Left ventricle myocardium superior (tissue), 1 donor: ENCODE measurements around the gene MAP3K3. TPM values are rescaled to one million over a fixed set of nuclear protein-coding genes. Genes with fewer than 3 reads are reported as not detected.
A peak's percentile ranks its signal among the peaks of the same experiment; 100 is the strongest.

Source experiments
- ATAC-seq: fragments of 200-7000 bp; cut with Tn5 transposase; one replicate; pipeline ENCODE4 v1.9.1; 2020; ENCODE audit warnings: mild to moderate bottlenecking, moderate library complexity
- DNase-seq: peaks from one replicate; pipeline ENCODE4 v3.0.0-alpha.2; 2020
- intact Hi-C: fragments of 100-400 bp; cut with micrococcal nuclease; formaldehyde crosslinking; loops from one replicate; pipeline ENCODE4 v1.11.0; 2022
- total RNA-seq: library from RNA; stranded (reverse); fragmentation: NEBNext Ultra II Directional; extraction: Animal tissue kit (Norgen Biotek cat#: 25700); gene quantifications from one replicate; pipeline ENCODE4 v1.2.1, GENCODE V29; 2021
- donor health status: DM: no; HTN: yes; CAD: no; lungs with severe emphysema.

MAP3K3 gene
- total RNA-seq, 1 donor from 2014 or later = 36.9 TPM

DNA sequence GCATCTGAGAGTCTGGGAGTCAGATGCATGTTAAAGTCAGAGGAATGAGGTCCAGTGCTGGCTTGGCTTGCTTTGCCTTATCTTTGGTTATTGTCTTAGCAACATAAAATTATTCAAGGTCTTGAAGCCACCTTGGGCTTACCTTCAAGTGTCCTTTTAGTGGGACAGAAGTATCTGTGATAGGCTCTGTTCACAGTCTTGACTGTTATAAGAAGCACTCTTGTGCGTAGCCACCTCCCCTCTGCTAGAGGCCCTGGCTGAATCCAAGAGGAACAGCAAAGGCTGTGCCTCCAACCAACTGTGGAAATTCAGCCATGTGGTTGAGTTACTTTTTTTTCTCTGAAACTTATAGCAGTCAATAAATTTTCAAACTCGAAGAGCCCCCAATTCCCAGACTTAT lies 8.6 kb upstream of the MAP3K3 start:
- intact Hi-C loops = loop anchor here (5.0 kb wide), 1 partner anchor 186 kb away; no protein-coding TSS in a partner anchor
- no peak for ATAC-seq
- no peak for DNase-seq

DNA sequence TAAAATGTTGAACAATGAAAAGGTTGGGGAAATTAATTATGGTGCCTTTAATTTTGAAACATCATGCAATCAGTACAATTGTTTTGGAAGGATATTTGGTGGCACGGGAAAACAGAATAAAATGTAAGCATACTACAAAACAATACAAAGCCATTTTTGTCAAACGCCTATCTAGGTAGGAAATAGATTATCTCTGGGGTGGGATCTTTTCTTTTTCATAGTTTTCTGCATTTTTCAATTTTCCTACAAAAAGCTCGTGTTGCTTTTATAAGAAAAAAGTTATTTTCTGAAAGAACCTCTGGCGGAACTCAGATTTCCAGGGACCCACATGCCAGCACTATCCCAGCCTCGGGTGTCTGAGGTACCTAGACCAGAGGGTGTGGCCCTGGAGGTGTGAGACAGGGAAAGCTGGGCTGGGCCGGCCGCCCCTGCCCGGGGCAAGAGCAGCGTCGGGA lies 961 bp upstream of the MAP3K3 start:
- DNase-seq (no peak), ATAC-seq (no peak)
- intact Hi-C loops = no loop called here

GRCh38 chr17:63622574-63623390 lies 565 bp downstream of the MAP3K3 start:
- peak; percentile 11 for ATAC-seq
- DNase-seq = peak; percentile 86
- intact Hi-C loops = no loop called here

DNA sequence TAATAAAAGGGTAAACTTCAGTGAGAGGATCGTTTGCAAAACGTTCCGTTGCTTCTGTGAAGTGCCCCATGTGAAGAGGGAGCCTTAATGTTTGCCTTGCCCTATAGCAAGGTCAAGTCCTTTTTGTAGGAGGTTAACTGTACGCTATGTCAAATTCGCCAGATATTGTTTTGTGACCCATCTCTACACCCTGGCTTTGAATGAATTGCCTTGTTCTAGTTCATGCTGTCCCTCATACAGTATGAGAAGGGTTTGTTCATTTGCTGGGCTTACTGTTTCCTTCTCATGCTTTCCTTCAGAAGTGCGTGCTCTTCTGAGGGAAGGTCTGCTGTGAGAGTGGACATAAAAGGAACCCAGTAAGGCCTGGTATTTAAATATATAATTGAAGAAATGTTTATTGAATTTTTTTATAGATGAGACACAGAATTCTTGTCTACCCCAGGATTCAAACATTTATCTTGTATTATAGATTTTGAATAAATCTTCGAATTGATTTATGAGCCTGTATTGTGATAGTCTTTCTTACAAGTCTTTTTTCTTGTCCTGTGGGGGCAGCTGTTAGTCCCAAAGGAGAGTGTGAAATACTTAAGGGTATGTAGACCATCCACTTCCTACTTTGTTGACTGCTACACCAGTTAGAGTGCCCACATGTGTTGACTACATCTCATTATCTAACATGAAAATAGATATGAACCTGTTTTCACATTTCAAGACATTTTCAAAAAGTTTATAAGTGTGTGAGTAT lies 1.7 kb downstream of the MAP3K3 start:
- no peak for ATAC-seq
- DNase-seq = no peak
- intact Hi-C loops = no loop called here

DNA sequence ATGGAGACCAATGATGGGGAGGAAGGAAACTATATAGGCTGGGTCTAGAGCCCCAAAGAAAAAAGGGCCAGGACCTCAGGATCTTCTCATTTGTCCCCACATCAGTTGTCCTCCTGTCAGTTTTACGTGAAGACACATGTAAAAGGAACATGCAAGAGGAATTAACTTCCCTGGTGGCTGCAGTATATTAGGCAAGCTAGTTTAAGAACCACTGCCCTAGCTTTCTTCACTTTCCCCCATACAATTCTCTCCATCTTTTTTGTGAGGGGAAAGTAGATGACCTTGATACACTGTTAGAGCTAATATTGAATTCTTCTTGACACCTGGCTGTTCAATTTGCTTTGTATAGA lies 2.3 kb downstream of the MAP3K3 start:
- ATAC-seq (no peak), DNase-seq (no peak)
- intact Hi-C loops = no loop called here

GRCh38 chr17:63626551-63627180 lies 4.4 kb downstream of the MAP3K3 start:
- DNase-seq = no peak
- no peak for ATAC-seq
- intact Hi-C loops = no loop called here

GRCh38 chr17:63629627-63630026 lies 7.4 kb downstream of the MAP3K3 start:
- no peak for DNase-seq
- intact Hi-C loops = loop anchor here (2.0 kb wide), 1 partner anchor 43 kb away; no protein-coding TSS in a partner anchor
- peak; percentile 68 for ATAC-seq

- intact Hi-C loops = loop anchor here (2.0 kb wide), 1 partner anchor 42 kb away; no protein-coding TSS in a partner anchor
- DNase-seq (no peak), ATAC-seq (no peak)
Observed at GRCh38 chr17:63631062-63631461, 8.8 kb downstream of the MAP3K3 start.

GRCh38 chr17:63631626-63632025 lies 9.4 kb downstream of the MAP3K3 start:
- intact Hi-C loops = loop anchor here (2.0 kb wide), 1 partner anchor 41 kb away; no protein-coding TSS in a partner anchor
- DNase-seq (no peak), ATAC-seq (no peak)

GRCh38 chr17:63633742-63634141 lies 11.5 kb downstream of the MAP3K3 start:
- intact Hi-C loops = no loop called here
- ATAC-seq = no peak
- DNase-seq = no peak

- DNase-seq (no peak), ATAC-seq (peak; percentile 35)
- intact Hi-C loops = no loop called here
Observed at GRCh38 chr17:63634163-63634562, 11.9 kb downstream of the MAP3K3 start.

GRCh38 chr17:63634816-63635215 lies 12.6 kb downstream of the MAP3K3 start:
- DNase-seq = no peak
- intact Hi-C loops = no loop called here
- no peak for ATAC-seq

DNA sequence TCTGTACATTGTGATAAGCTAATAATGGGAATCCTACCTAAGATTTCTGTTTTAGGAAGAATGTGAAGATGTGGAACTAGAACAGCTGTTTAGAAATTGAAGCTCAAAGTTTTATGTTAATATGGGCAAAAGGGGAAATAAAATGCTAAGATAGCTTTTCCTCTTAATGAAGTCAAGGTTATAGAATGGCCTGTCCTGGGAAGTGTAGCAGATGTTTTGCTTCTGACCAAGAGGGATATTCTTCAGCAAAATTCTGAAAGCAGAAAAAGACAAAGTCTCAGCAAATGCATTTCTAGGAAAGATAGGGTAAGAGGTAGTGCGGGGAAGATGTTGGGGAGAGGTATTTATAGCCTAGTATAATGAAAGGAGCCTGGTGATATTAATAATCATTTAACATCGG lies 13.1 kb downstream of the MAP3K3 start:
- ATAC-seq = peak; percentile 8
- intact Hi-C loops = no loop called here
- no peak for DNase-seq

DNA sequence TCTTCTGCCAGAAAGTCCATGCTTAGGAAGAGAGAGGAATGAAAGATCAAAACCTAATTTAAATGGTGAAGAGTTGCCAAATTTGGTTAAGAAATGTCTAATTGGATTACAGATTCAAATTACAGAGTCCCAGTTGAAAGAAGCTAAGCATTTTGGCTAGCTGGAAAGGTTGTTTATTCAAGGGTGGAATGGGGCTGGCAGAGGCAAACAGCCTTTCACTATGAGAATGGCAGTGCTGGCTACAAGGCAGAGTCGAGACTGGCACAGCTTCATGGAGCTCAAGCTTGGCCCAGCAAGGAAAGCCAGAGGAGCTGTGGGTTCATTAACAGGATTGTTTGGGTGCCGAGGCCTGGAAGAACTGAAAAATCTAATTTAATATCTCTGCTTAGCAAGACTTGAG lies 13.6 kb downstream of the MAP3K3 start:
- peak; percentile 60 for ATAC-seq
- intact Hi-C loops = no loop called here
- DNase-seq = no peak

- intact Hi-C loops = no loop called here
- no peak for DNase-seq
- ATAC-seq = no peak
Observed at GRCh38 chr17:63639125-63639524, 16.9 kb downstream of the MAP3K3 start.

DNA sequence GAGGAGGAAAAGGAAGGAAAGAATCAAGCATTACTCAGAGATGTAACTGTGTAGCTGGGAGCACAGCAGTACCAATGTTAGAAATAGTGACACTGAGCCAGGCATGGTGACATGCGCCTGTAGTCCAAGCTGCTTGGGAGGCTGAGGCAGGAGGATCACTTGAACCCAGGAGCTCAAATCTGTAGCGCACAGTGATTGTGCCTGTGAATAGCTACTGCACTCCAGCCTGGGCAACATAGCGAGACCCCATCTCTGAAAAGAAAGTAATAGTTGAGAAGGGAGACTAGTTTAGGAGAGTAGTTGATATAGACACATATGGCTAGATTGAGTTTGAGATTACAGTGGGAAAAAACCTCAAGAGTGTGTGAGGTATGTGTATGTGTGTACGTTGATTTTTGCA lies 17.8 kb downstream of the MAP3K3 start:
- no peak for DNase-seq
- no peak for ATAC-seq
- intact Hi-C loops = no loop called here

GRCh38 chr17:63641692-63642448 lies 19.7 kb downstream of the MAP3K3 start:
- peak; percentile 67 for ATAC-seq
- intact Hi-C loops = no loop called here
- DNase-seq = no peak

DNA sequence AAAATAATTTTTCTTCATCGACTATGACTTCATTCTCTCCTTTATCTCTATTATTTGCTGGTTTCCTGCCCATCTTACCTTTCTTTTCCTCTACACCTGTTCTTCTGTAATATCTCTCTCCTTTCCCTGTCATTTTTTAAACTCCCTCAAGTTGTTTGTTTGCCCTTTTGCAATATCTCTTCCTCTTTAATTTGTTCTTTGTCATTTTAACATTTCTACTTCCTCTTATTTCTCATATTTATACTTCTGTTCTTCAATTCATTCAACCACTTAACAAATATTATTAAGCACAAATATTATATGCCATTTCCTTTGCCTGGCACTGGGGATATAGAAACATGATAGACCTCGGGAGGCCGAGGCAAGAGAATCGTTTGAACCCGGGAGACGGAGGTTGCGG lies 22.6 kb downstream of the MAP3K3 start:
- ATAC-seq (no peak), DNase-seq (no peak)
- intact Hi-C loops = no loop called here

DNA sequence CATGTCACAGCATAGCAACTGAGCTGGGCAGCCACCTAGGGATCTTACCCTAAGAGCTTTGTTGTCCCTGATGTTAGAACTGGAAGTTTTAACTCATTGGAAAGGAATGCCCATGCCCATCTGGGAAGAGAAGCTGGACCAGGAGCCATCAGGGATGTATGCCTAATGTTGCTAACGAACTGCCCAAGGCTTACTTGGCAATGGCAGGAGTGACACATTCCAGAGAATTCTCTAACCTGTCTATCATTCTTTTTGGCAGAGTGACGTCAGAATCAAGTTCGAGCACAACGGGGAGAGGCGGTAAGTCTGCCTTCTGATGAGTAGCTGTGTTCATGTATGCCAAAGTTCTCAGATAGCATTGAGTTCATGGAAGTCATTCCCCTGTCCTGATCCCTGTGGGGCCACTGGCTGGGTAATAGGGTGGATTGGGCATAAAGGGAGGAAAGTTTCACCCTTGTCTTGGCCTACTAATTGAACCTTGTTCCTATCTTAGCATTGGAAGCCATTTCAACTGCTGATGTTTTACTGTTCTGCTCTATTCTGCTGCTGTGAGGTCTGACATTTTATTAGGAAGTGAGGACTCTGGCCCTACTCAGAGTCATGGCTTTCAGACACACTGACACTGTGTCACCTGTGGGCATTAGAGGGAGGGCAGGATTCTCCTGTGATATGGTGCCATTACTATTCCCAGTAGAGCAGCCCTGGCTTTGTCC lies 23.7 kb downstream of the MAP3K3 start:
- ATAC-seq (peak; percentile 54), DNase-seq (no peak)
- intact Hi-C loops = no loop called here
